Tibial nerve (tissue), 3 donors: ENCODE measurements around the gene CLEC18A.

Source experiments
- POLR2A ChIP-seq, 2 donors: fragments of 450-650 bp; IDR thresholded peaks; one replicate each; pipeline ENCODE4 v1.6.1; 2017; ENCODE audit warnings: antibody characterized with exemption in 2 of 2, mild to moderate bottlenecking in 2 of 2, moderate library complexity in 2 of 2
- TF ChIP-seq, protein P1 (sequence below), 5 experiments: fragments of 200-600 bp in 3 of 5; fragments of 450-650 bp in 2 of 5; sonication (generic) in 3 of 5; IDR thresholded peaks; one replicate each; pipeline ENCODE4 v1.5.1; 2016 to 2019; ENCODE audit warnings: antibody characterized with exemption in 5 of 5, mild to moderate bottlenecking in 3 of 5, moderate library complexity in 2 of 5

DNA sequence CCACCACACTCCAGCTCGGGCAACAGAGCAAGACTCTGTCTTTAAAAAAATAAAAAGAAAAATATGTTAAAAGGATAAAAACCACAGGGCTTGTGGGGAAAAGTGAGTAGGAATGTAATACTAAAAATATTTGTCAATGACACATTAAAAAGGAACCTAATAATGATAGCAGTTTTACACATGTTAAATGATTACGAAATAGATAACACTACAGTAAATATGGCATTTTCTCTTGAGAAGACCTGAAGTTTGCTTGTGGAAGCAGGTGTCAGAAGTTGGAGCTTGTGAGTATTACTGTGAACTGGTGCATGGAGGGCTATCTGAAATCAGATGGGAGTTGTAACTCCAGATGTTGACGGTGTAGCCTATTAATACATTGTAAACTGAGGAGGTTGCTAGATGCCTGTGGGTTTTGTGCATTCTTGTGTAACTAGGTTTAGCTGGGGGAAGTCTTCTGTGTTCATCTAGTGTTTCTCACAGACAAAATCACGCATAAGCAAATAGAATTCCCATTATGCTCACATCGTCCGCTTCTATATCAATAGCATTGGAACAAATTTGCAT is 44.2 kb upstream of the CLEC18A start:
- TF ChIP-seq, protein P1, sequence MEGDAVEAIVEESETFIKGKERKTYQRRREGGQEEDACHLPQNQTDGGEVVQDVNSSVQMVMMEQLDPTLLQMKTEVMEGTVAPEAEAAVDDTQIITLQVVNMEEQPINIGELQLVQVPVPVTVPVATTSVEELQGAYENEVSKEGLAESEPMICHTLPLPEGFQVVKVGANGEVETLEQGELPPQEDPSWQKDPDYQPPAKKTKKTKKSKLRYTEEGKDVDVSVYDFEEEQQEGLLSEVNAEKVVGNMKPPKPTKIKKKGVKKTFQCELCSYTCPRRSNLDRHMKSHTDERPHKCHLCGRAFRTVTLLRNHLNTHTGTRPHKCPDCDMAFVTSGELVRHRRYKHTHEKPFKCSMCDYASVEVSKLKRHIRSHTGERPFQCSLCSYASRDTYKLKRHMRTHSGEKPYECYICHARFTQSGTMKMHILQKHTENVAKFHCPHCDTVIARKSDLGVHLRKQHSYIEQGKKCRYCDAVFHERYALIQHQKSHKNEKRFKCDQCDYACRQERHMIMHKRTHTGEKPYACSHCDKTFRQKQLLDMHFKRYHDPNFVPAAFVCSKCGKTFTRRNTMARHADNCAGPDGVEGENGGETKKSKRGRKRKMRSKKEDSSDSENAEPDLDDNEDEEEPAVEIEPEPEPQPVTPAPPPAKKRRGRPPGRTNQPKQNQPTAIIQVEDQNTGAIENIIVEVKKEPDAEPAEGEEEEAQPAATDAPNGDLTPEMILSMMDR (IDR thresholded peaks at IDR 0.05) = no peak
- TF ChIP-seq POLR2A (IDR thresholded peaks at IDR 0.05) = no peak
